Epithelial cell of alveolus of lung (primary cell): ENCODE results near the gene PET117. TPM values are rescaled to one million over a fixed set of nuclear protein-coding genes. Genes with fewer than 3 reads are reported as not detected.

ENCODE experiments used
- total RNA-seq: library from RNA; depleted of rRNA; stranded (reverse); fragments of >200 nt; gene quantifications from 2 replicates; pipeline ENCODE4 v1.2.1, GENCODE V29; 2015

PET117 gene
- total RNA-seq, result 10.8 and 12.4 TPM in 2 replicates

GRCh38 chr20:18137412-18138265 lies at the start of gene PET117, which contains the start of gene KAT14:
Gene PET117, plus strand, starts transcription at chr20:18137863. Its CDS starts 93 bp downstream, at chr20:18137956.
Gene KAT14, plus strand, starts transcription at chr20:18137863. Its CDS starts 4,798 bp downstream, at chr20:18142661.

Other genes starting within 250 kb of the PET117 start
- gene SNX5, start 169.1 kb upstream of the PET117 start, total RNA-seq, result 63.2 and 126 TPM in 2 replicates
- 7.9 and 12.5 TPM in 2 replicates for gene MGME1, start 168.8 kb upstream of the PET117 start, total RNA-seq
- 1.0 TPM in 1 of 2 replicates, not detected in the other for gene OVOL2, start 79.9 kb upstream of the PET117 start, total RNA-seq
- 9.3 and 12.3 TPM in 2 replicates for gene KAT14, start within 50 bp of the PET117 start, total RNA-seq
- gene ZNF133, start 150.7 kb downstream of the PET117 start, total RNA-seq, result 11.9 and 22.5 TPM in 2 replicates